ENCODE results near the gene MAD1L1.

DNA sequence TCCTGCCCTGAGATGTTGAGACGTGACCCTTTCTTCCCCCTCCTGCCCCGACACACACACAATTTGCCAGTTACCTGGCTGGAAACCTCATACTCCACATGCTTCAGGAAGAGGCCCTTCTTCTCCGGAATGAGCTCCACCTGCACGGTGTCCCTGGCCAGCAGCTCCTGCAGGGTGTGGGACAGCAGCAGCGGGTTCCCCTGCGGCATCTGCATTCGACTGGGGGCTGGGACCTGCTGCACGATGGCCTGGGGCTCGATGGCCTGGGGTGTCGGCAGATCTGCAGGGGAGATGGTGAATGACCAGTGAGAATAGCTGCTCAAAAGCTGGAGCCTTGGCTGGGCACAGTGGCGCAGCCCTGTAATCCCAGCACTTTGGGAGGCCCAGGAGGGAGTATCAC lies 45.3 kb upstream of the MAD1L1 start:
- TF ChIP-seq, protein P1, sequence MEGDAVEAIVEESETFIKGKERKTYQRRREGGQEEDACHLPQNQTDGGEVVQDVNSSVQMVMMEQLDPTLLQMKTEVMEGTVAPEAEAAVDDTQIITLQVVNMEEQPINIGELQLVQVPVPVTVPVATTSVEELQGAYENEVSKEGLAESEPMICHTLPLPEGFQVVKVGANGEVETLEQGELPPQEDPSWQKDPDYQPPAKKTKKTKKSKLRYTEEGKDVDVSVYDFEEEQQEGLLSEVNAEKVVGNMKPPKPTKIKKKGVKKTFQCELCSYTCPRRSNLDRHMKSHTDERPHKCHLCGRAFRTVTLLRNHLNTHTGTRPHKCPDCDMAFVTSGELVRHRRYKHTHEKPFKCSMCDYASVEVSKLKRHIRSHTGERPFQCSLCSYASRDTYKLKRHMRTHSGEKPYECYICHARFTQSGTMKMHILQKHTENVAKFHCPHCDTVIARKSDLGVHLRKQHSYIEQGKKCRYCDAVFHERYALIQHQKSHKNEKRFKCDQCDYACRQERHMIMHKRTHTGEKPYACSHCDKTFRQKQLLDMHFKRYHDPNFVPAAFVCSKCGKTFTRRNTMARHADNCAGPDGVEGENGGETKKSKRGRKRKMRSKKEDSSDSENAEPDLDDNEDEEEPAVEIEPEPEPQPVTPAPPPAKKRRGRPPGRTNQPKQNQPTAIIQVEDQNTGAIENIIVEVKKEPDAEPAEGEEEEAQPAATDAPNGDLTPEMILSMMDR (IDR thresholded peaks at IDR 0.05), result no peak
- TF ChIP-seq POLR2A (IDR thresholded peaks at IDR 0.05), result no peak
